ENCODE data around the gene GNG14.

DNA sequence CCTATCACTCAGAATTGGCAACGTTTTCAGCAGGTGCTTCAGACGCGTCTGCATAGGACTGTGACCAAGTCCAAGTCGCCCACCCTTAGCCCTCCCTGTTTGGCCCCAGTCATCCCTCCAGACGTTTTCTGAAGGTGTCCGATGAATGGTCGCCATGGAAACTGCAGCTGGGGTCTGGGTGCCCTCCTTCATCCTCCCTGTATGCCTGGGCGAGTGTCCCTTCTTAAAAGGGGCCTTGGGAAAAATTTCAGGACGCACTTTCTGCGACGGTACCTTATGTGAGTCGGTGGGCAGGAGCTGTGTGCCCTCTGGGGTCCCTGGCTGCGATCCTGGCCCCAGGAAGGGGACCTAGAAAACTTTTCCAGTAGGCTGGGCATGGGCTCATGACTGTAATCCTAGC, 46.3 kb upstream of the GNG14 start:
- TF ChIP-seq, protein P1, sequence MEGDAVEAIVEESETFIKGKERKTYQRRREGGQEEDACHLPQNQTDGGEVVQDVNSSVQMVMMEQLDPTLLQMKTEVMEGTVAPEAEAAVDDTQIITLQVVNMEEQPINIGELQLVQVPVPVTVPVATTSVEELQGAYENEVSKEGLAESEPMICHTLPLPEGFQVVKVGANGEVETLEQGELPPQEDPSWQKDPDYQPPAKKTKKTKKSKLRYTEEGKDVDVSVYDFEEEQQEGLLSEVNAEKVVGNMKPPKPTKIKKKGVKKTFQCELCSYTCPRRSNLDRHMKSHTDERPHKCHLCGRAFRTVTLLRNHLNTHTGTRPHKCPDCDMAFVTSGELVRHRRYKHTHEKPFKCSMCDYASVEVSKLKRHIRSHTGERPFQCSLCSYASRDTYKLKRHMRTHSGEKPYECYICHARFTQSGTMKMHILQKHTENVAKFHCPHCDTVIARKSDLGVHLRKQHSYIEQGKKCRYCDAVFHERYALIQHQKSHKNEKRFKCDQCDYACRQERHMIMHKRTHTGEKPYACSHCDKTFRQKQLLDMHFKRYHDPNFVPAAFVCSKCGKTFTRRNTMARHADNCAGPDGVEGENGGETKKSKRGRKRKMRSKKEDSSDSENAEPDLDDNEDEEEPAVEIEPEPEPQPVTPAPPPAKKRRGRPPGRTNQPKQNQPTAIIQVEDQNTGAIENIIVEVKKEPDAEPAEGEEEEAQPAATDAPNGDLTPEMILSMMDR (conservative IDR thresholded peaks at IDR 0.05), result no peak
- no peak for TF ChIP-seq ZFX (IDR thresholded peaks at IDR 0.05)

All from C4-2B (cell line).